HG03108 (cell line): ENCODE data around the gene CD80.
"Not testable (repeated sequence)": the region's sequence is repeated elsewhere in the genome, so short reads cannot be mapped to it uniquely, and the experiment has no call there.

Experiments used
- ATAC-seq: cut with Tn5 transposase; IDR thresholded peaks from one replicate; pipeline ENCODE4 v1.9.1; 2021; ENCODE audit warnings: moderate library complexity; ENCODE audit not compliant: unreplicated experiment

CD80 gene

GRCh38 chr3:119585208-119585607, 25.8 kb upstream of the CD80 start:
- ATAC-seq, result no peak

DNA sequence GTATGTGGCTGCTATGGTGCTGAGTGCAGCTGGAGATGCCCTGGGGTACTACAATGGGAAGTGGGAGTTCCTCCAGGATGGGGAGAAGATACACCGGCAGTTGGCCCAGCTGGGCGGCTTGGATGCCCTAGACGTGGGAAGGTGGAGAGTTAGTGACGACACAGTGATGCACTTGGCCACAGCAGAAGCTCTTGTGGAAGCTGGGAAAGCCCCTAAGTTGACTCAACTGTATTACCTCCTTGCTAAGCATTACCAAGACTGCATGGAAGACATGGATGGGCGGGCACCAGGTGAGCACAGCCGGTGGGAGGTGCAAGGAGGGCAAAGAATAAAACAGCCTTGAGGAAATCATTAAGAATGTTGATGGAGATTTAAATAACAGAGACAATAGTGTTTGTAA, 22.8 kb upstream of the CD80 start:
- ATAC-seq, result no peak

DNA sequence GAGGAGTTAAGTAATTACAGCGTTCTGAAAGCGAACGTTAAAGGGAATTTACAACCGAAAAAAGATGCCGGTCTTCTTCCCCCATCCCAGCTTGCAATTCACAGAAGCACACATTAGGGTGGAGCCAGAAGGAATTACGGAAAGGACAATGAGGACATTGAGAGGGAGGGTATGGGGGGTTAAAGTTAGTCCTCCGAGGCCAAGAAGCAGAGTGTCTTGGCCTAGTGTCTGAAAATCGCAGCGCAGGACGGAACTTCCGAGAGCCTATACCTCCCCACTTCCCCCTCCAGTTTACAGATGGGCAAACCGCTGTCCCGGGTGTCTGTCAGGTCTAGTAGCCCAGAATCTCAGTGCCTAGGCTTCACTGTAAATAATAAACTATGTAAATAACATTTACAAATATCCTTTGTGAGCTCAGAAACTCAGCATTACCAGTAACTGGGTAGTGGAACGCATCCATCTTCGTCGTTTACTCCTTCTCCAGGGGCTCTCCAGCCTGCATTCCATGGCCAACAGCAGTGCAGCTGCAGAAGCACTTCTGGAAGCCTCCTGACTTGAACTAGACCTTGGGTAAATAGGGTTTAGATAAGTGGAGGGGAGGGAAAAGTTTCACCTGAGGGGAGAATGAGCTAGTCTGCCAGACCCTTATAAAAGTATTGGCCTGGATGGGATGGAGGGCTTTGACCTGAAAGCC, 20.8 kb upstream of the CD80 start:
- peak; percentile 54 for ATAC-seq

DNA sequence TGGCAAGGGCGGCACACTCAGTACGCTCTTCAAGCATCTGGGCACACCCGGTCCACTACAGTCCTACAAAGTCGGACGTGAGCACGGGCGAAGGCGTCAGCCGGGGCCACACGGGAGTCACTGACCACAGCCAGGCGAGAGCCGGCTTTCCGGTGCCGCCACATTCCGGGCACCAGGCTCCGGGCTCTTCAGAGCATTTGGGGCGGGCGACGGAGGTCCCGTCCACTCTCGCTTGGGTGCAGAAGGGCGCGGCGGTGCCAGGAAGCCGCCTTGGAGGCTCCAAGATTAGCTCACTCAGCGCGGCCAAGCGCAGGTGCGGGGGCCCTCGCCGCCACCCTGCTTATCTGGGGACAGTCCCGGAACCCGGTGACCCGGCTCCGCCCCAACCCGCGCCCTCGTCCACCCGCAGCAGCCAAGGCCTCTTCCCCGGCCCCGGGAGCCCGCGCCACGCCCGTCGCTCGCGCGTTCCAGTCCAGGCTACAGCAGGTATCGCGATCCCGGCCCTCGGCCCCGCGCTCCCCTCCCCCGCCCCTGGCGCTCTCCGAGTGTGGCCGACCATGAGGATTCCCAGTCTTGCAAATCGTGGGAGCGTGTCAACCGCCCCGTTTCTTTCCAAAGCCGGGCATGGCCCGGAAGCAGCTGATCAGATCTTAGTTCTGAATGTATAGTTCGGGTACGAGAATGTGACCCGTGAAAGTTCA, 20.1 kb upstream of the CD80 start, which contains the start of gene ADPRH:
TSS of gene ADPRH (plus strand) at position 127 of the 701 bp plus-strand sequence. CDS start 2,678 bp downstream, outside the sequence.
- ATAC-seq, result peak; percentile 60

- no peak for ATAC-seq
Measured at GRCh38 chr3:119575507-119575906, 16.1 kb upstream of the CD80 start.

DNA sequence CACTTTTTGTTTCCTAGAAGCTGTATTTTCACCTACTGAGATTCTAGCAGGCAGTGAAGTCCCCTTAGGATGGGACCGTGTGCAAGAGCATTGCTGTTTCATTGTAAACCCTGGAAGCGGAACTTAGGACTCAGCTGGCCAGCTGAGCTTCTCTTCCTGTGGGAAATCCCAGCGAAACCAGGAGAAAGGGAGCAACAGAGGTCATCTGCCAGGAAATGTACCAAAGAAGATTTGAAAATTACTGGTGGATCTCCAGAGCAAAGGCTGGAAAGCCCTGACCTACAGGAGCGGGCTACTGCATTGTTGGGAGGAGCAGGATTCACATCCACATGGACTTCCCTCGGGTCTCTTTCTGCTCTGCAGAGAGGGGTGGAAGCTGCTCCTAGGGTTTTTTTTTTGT, 12.3 kb upstream of the CD80 start:
- no peak for ATAC-seq

- ATAC-seq, result no peak
Measured at GRCh38 chr3:119571230-119571629, 11.8 kb upstream of the CD80 start.

- no peak for ATAC-seq
Measured at GRCh38 chr3:119570229-119570628, 10.8 kb upstream of the CD80 start.

- no peak for ATAC-seq
Measured at GRCh38 chr3:119569156-119569555, 9.7 kb upstream of the CD80 start.

- not testable (repeated sequence) for ATAC-seq
Measured at GRCh38 chr3:119563334-119563733, 3.9 kb upstream of the CD80 start.

DNA sequence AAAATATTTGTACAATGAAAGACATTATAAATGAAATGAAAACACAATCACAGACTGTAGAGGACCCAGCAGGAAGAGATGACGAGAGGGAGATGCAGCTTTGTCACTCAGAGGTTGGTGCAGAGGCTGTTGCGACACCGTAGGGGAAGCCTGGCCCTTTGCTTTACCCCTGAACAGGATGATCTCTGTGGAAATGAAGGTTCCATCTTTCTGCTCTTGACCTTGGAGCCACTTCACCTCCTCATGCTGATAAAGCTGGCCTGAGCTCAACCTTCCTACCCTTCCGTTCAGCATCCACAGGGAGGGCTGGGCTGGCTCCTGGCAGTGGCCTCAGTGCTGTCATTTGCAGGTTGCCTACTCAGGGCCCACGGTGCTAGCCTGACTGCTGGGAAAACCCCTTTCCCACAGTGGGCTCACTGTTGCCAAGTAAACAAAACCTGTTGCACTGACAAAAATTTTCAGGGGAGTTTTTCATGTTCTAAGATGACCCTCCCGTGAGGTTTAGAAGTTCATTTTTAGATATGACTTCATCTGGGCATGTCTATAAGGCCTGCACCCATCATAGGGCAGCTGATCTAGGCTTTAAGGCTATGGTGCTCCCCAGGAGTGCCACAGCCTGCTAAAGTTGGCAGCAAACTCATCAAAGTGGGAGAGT, 3.0 kb upstream of the CD80 start:
- ATAC-seq, result peak; percentile 73

DNA sequence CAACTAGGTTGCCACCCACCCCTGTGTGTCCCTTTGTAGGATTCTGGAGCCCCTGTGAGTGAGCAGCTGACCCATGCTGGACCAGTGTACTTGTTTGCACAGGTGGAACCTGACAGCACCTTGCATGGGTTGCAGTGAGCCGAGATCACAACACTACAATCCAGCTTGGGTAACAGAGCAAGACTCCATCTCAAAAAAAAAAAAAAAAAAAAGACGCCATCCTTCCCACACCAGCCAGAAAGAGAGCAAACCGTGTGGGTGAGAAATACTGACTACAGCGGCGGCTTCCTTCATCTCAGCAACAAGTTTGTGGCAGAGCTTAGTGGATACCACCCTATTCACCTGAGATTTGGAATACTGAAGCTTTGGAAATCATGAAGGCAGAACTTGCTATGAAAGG, 746 bp upstream of the CD80 start:
- ATAC-seq, result no peak

- ATAC-seq, result no peak
Measured at GRCh38 chr3:119558626-119559317, 642 bp downstream of the CD80 start.

DNA sequence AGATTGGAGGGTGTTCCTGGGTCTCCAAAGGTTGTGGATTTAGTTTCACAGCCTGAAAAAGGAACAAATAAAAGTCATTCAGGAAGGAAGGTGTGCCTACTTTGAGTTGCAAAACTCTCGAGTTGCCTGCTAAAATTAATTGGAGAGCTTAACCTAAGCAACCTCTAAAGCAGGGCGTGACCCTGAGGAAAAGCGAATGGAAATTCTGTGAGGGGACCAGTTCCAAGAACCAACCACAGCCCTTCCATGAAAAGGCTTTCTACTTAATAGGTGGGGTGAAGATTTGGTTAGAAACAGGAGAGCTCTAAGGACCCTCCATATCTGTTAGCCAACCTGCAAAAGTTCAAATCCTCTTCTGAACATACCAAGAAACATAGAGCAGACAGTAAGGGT, 1.5 kb downstream of the CD80 start:
- ATAC-seq, result no peak

- no peak for ATAC-seq
Measured at GRCh38 chr3:119557192-119557876, 2.1 kb downstream of the CD80 start.

- no peak for ATAC-seq
Measured at GRCh38 chr3:119555929-119556328, 3.5 kb downstream of the CD80 start.

DNA sequence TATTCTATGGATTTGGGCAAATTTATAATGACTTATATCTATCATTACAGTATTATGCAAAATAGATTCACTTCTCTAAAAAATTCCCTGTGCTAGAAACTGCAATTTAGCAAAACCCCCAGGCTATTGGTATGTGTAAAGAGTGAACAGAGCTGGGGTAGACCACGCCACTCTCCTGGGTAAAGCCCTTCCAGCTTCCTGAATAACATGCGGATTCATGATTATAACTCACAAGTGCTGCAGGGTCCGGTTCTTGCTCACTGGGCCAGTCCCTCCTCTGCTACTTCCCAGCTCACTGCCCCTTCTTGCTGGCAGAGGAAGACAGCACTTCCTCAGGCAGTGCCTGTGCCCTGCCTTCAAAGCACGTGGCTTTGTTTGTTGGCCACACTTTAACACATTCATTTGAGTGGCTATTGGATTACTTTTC, 4.1 kb downstream of the CD80 start:
- ATAC-seq, result no peak

DNA sequence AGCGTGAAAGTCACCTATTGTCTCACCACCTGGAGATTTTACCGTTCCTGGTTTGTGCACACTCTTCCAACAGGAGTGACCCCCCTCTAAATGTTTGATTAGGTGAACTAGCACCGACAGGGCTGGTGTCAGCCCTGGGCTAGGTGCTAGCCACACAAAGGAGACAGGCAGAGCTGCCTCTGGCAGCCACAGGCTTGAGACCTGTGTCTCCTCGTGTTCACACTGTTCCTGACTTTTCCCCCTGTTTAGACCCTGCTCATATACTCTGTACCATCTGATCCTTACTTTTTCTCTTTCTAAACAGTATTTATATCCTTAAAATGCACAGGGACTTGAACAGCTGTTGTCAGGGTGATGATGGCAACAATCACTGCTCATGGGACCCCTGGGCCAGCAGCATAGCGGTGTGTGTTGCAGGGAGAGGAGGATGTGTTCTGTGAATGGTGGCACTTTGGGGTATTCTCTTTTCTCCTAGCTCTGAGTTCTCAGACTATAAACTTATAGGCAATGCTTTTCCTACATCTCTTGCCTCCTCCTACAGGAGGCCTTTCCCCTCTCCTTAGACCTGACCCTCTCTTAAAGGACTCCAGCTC, 5.5 kb downstream of the CD80 start:
- no peak for ATAC-seq

- not testable (repeated sequence) for ATAC-seq
Measured at GRCh38 chr3:119552928-119553327, 6.5 kb downstream of the CD80 start.

- ATAC-seq, result no peak
Measured at GRCh38 chr3:119551598-119551997, 7.8 kb downstream of the CD80 start.
